Fibroblast of skin of left biceps (primary cell): ENCODE results near the gene KLHL17.
"Not testable (repeated sequence)": the region's sequence is repeated elsewhere in the genome, so short reads cannot be mapped to it uniquely, and the experiment has no call there.

ENCODE experiments used
- DNase-seq, 2 experiments: peaks; one replicate each; pipeline ENCODE4 v3.0.0-alpha.2; 2013; ENCODE audit warnings: low read depth in 2 of 2

The KLHL17 gene

GRCh38 chr1:936348-937264, 23.8 kb upstream of the KLHL17 start:
- no peak for DNase-seq

DNA sequence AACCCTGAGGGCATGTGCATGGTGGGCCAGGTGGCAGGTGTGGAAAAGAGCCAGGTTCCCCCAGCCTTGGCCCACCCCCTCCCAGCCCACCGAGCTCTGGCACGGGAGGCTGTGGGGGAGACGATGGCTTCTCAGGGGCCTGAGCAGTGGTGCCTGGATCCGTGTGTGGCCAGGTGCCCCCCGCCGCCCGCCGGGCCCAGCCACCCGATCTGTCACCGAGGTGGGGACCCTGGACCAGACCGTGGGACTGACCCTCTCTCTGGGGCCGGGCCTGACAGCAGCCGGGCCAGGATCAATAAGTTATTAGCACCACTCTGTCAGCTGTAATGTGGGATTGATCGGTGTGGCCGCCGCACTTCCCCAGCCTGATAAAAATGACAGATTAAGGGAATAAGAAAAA, 22.9 kb upstream of the KLHL17 start:
- DNase-seq: no peak

DNA sequence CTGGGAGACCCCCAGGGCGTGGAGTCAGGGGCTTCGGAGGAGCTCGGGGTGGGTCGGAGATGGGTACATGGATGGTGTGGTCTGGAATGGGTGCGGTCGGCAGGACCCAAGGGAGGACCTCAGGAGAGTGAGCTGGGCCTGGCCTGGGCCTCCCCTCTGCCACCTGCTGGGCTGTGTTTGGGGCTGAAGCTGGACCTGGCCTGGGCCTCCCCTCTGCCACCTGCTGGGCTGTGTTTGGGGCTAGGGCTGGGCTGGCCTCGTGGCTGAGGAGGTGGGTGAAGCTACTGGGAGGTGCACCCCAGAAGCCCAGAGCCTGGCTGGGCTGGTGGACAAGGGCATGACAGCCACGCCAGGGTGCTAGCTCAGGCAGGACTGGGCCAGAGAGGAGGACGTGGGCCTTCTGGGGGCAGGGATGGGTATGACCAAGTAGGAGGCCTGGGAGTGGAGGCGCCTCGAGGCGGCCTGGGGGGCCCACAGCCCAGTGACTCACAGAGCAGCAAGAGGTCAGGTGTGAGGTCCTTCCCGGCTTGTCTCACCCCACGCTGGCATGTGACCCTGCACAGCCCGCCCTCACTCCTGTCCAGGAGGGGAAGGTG, 22.2 kb upstream of the KLHL17 start:
- DNase-seq: no peak

DNA sequence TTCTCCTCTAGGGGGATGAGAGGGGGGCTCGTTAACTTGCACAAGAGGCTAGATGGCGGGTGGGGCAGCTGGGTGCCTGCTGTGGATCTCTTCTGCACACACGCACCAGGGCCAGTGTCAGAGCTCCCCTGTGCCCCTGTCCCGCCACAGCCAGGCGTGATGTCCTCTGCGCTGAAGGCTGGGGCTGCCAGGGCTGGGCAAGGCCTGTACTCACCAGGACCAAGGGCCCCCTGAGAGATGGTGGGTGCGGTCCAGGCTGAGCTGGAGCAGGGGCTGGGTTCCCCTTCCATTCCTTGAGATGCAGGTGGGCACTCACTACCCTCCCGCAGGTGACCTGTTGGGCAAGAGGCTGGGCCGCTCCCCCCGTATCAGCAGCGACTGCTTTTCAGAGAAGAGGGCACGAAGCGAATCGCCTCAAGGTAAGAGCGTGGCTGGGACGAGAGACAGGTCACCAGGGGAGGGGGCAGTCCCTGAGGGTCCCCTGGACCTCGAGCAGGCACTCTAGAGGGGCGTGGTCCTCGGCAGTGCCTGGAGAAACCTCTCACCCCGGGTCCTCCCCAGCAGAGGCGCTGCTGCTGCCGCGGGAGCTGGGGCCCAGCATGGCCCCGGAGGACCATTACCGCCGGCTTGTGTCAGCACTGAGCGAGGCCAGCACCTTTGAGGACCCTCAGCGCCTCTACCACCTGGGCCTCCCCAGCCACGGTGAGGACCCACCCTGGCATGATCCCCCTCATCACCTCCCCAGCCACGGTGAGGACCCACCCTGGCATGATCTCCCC, 21.5 kb upstream of the KLHL17 start:
- no peak for DNase-seq

GRCh38 chr1:939511-940106, 20.8 kb upstream of the KLHL17 start:
- no peak for DNase-seq

- DNase-seq: peak; percentile 50 to 59
These were observed 20.0 kb upstream of the KLHL17 start for GRCh38 chr1:940107-941014.

GRCh38 chr1:941015-941587, 19.3 kb upstream of the KLHL17 start:
- no peak for DNase-seq

GRCh38 chr1:941588-942383, 18.6 kb upstream of the KLHL17 start:
- DNase-seq: peak; percentile 66 to 67

DNA sequence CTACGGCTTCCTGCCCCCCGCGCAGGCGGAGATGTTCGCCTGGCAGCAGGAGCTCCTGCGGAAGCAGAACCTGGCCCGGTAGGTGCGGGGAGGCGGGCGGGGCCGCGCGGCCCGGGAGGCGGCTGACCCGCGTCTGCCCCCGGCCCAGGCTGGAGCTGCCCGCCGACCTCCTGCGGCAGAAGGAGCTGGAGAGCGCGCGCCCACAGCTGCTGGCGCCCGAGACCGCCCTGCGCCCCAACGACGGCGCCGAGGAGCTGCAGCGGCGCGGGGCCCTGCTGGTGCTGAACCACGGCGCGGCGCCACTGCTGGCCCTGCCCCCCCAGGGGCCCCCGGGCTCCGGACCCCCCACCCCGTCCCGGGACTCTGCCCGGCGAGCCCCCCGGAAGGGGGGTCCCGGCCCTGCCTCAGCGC, 18.0 kb upstream of the KLHL17 start:
- no peak for DNase-seq

- DNase-seq: no peak
These were observed 17.4 kb upstream of the KLHL17 start for GRCh38 chr1:942864-943533.

DNA sequence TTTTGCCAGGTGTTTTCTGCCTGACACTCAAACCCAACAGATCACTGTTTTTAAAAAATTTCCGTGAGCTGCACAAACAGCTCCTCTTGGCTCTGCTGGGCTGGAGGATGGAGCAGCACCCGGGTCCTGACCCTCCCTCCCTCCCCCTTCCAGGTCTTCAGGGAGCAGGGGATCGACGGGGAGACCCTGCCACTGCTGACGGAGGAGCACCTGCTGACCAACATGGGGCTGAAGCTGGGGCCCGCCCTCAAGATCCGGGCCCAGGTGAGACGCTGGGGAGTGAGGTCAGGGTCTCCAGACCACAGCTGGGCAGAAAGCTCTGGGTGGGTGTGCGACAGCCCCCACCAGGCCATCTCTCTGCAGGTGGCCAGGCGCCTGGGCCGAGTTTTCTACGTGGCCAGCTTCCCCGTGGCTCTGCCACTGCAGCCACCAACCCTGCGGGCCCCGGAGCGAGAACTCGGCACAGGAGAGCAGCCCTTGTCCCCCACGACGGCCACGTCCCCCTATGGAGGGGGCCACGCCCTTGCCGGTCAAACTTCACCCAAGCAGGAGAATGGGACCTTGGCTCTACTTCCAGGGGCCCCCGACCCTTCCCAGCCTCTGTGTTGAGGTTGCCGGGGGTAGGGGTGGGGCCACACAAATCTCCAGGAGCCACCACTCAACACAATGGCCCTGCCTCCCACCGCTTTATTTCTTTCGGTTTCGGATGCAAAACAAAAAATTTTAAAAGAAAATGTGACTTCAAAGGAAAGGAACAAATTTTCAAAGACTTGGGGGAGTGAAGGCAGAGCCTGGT, 16.6 kb upstream of the KLHL17 start:
- DNase-seq: no peak

DNA sequence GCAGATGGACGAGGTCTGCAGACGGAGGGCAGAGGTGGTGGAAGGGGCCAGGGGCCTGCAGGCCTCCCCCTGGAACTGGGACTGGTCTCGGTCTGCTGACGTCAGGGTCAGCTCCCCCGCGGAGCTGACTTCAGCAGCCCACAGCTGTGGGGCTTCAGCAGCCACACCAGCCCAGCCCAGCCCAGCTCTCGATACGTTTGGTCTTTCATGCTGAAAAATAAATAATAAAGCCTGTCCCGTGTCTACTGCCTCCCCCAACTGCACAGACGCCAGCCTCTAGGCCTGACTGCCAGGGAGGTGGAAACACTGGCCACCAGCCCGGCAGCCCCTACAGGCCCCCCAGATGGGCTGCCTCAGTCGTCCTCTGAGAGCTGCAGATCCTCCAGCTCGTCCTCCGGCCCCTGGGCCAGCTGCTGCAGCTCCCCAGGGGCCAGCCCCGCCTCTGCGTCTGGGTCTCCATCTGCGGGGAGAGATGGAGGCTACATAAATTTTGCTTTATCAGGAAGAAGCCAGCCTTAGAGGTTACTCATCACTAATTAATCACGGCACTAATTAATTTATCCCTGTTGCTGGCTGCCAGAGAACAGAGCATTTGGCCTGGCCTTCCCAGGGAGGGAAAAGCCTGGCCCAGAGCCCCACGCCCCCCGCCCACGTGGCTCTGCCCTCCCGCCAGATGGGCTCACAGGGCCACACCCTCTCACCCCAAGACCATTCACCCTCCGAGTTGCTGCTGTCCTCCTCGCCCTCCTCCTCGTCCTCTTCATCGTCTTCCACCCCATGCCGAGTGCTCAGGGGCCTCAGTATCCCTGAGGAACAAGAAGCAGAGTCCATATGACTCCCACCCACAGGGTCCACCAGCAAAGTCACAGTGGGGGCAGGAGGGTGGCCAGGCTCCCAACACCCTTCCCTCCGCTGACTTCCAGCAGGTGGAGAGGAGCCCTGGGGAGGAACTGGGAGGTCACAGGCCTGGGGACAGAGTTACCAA, 15.8 kb upstream of the KLHL17 start:
- no peak for DNase-seq

- DNase-seq: no peak
These were observed 14.5 kb upstream of the KLHL17 start for GRCh38 chr1:945688-946556.

GRCh38 chr1:946811-947210, 13.6 kb upstream of the KLHL17 start:
- DNase-seq: not testable (repeated sequence)

- no peak for DNase-seq
These were observed 12.4 kb upstream of the KLHL17 start for GRCh38 chr1:947958-948357.

GRCh38 chr1:950268-950667, 10.1 kb upstream of the KLHL17 start:
- no peak for DNase-seq
